ENCODE results near the gene CCDC117.
"Not testable (repeated sequence)": the region's sequence is repeated elsewhere in the genome, so short reads cannot be mapped to it uniquely, and the experiment has no call there.

- not testable (repeated sequence) for TF ChIP-seq CTCF (IDR thresholded peaks at IDR 0.05; ENCODE audit: low read depth, low read length); POLR2A (IDR thresholded peaks at IDR 0.05; ENCODE audit: extremely low read depth, insufficient read length)
- TF ChIP-seq, protein P1, sequence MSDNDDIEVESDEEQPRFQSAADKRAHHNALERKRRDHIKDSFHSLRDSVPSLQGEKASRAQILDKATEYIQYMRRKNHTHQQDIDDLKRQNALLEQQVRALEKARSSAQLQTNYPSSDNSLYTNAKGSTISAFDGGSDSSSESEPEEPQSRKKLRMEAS (IDR thresholded peaks at IDR 0.05; ENCODE audit: low read depth, low read length): not testable (repeated sequence)
Observed at GRCh38 chr22:28762000-28762399, 10.5 kb upstream of the CCDC117 start.
